IPS-18a (cell line): ENCODE data around the gene ARSI.
"Not testable (repeated sequence)": the region's sequence is repeated elsewhere in the genome, so short reads cannot be mapped to it uniquely, and the experiment has no call there.

Experiments used
- H3K27ac ChIP-seq: one replicate; pipeline ENCODE4 v1.5.1; 2013; ENCODE audit warnings: low read length
- H3K27me3 ChIP-seq: one replicate; pipeline ENCODE4 v1.6.1; 2013; ENCODE audit warnings: mild to moderate bottlenecking, low read length; ENCODE audit not compliant: control insufficient read depth, insufficient read depth
- H3K36me3 ChIP-seq: one replicate; pipeline ENCODE4 v1.6.1; 2013; ENCODE audit warnings: low read depth, low read length; ENCODE audit not compliant: control insufficient read depth
- H3K4me1 ChIP-seq: one replicate; pipeline ENCODE4 v1.6.1; 2013; ENCODE audit warnings: low read depth, low read length; ENCODE audit not compliant: control insufficient read depth
- H3K4me3 ChIP-seq: one replicate; pipeline ENCODE4 v1.5.1; 2013; ENCODE audit warnings: low read length
- H3K9ac ChIP-seq: one replicate; pipeline ENCODE4 v1.6.1; 2013; ENCODE audit warnings: mild to moderate bottlenecking, low read length, moderate library complexity
- H3K9me3 ChIP-seq: one replicate; pipeline ENCODE4 v1.6.1; 2013; ENCODE audit warnings: low read depth, low read length; ENCODE audit not compliant: control insufficient read depth

ARSI gene

DNA sequence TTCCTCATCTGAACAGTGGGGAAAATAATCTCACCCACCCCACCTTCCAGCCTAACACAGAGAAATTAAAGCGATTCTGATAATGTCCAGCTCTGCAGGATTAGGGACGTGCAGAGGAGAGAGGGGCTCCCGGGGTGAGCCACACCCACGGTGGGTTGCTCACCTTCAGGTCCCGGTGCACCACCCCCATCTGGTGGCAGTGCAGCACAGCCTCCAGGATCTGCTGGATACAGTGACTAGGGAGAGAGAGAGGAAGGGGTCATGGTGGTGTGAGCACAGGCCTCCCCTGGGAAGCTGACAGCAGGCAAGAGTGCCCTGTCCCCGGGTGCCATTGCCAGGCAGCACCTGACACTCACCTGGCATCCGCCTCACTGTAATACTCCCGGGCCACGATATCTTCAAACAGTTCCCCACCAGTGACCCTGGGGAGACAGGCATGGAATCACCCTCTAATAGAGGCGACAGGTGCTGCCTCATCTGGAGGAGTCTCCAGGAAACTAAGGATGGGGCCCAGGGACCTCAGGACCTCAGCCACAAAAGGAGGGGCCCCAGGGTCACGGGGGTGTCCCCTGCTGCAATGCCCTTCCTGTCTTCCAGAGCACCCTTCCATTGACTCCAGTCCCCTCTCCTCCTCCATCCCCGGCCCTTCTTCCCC is 46.2 kb downstream of the ARSI start:
- peaks cover 6% of the 10 kb centered on the region for H3K4me1 ChIP-seq
- no peak overlapping the region for H3K27ac ChIP-seq
- H3K4me3 ChIP-seq = no peak overlapping the region
- H3K9ac ChIP-seq = no peak overlapping the region
- no peaks in the 10 kb centered on the region for H3K27me3 ChIP-seq
- no peaks in the 10 kb centered on the region for H3K36me3 ChIP-seq
- no peaks in the 10 kb centered on the region for H3K9me3 ChIP-seq

DNA sequence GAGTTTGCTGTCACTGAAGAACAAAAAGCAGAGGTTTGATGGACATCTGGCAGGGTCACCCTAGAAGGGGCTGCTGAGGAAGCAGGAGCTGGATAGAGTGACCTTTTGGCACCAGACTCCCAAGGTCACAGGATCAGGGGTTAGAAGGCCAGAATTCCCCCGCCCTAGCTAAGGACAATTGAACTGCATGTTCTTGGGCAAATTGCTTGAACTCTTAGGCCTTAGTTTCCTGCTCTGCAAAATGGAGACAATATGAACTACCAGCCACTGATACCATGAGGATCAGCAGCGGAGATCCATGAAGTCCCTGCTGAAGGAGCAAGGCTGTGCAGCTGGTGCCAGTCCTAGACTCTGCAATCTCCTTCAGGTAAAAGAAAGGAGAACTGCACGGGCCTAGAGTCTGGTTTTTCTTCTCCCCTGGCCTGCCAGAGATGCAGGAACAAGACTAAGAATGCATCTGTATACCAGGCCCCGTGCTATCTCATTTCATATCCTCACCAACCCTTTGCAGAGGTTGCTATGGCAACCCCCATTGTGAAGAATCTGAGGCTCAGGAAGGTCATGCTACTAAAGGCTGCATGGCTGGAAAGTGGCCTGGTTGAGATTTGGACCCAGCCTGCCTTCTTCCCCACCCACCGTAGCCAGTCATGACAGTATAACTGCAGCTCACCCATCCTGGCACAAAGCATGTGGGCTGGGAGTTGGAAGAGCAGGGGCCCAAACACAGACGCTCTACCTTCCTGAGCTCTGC is 46.9 kb downstream of the ARSI start:
- H3K4me3 ChIP-seq = no peak overlapping the region
- H3K4me1 ChIP-seq = peaks cover 6% of the 10 kb centered on the region

DNA sequence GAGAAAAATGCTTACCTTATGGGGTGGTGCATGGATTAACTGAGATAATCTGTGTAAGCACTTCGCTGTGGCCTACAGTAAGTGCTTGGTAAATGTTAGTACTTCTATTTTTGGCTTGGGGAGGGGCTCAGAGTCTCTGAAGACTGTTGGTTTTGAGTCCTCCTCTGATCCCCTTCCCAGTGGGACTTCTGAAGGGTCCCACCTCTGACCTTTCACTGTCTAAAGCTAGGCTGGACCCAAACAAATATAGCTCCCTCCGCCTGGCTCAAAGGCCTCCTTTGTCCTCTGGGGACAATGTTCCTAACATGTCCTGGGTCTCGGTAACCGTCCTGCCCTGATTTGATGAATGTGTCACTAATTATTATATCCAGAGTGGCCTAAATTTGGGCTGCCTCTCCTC is 47.9 kb downstream of the ARSI start:
- no peaks in the 10 kb centered on the region for H3K9me3 ChIP-seq
- H3K9ac ChIP-seq = no peak overlapping the region
- H3K4me1 ChIP-seq = peaks cover 6% of the 10 kb centered on the region
- no peak overlapping the region for H3K4me3 ChIP-seq
- H3K27ac ChIP-seq = no peak overlapping the region
- H3K27me3 ChIP-seq = no peaks in the 10 kb centered on the region
- H3K36me3 ChIP-seq = no peaks in the 10 kb centered on the region

More for the DNA sequence above, 46.9 kb downstream of the ARSI start:
- Histone ChIP-seq H3K27ac (no peak overlapping the region), H3K9me3 (no peaks in the 10 kb centered on the region), H3K9ac (no peak overlapping the region), H3K36me3 (no peaks in the 10 kb centered on the region), H3K27me3 (no peaks in the 10 kb centered on the region)

DNA sequence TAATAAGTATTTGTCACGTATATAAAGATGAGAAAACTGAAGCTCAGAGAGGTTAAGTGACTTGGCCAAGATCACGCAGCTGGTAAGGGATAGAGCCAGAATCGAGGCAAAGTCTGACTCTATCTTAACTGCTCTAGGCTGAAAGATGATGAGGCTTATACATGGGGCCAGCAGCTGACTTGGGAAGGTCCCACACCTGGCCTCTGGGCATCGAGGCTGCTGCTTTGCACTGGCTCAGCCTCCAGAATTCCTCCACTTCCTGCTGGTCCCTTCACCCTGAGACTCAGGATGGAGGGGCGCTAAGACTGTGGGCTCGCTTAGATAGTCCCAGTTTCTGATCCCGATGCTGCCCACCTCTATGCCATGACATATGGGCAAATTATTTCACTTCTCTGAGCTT is 48.3 kb downstream of the ARSI start:
- Histone ChIP-seq H3K4me1 (peaks cover 6% of the 10 kb centered on the region), H3K9me3 (no peaks in the 10 kb centered on the region), H3K36me3 (no peaks in the 10 kb centered on the region), H3K9ac (no peak overlapping the region), H3K27me3 (no peaks in the 10 kb centered on the region), H3K27ac (no peak overlapping the region), H3K4me3 (no peak overlapping the region)

DNA sequence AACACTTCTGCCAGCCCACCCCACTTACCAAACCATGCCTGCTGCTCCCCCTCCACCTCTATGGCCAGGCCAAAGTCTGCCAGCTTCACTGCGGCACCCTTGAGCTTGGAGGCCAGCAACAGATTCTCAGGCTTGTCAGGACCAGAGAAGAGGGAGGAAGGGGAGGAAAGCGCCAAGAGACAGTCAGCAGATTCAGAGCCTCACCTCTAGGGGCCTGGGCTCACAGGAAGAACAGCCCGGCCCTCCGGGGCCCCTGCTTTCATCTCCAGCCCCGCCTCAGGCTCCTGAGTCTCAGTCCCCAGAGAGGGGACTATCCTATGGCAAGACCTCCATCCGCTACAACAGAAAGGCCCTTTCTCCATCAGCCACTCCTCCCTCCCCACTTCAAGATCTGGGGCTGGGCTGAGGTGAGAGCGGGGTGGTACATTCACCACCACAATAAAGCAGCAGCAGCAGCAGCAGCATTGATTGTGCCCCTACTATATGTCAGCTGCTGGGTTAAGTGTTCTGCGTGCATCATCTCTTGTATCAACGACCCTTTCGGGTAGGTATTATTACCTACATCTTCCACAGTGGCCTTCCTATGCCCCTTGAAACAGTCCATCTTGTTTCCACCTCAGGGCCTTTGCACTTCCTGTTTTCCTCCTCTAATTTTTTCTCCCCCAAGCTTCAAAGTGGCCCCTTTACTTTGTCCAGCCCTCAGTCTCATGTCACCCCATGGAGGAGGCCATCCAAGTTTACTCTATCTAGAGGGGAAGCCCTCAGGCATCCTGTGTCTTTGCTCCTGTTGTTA is 49.1 kb downstream of the ARSI start:
- Histone ChIP-seq H3K4me1 (peaks cover 6% of the 10 kb centered on the region), H3K27ac (no peak overlapping the region), H3K4me3 (no peak overlapping the region), H3K9ac (no peak overlapping the region), H3K9me3 (no peaks in the 10 kb centered on the region), H3K27me3 (no peaks in the 10 kb centered on the region), H3K36me3 (no peaks in the 10 kb centered on the region)

DNA sequence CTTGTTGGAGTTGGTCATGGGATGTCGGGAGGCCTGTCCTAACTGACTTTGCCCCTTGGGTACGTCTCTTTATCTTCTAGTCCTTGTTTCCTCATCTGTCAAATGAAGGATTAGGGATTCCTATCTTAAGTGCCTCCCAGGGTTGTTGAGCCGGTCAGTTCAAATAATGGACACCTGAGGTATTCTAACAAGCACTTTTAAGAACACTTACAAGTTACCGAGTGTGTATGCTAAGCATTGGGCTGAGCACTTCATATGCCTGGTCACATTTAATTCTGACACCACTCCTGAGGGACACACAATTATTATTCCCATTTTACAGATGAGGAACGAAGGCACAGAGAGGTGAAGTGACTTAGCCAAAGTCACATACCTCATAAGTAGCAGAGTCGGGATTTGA is 50.2 kb downstream of the ARSI start:
- no peaks in the 10 kb centered on the region for H3K27me3 ChIP-seq
- no peaks in the 10 kb centered on the region for H3K36me3 ChIP-seq
- no peaks in the 10 kb centered on the region for H3K9me3 ChIP-seq
- no peak overlapping the region for H3K9ac ChIP-seq
- H3K4me1 ChIP-seq = peaks cover 6% of the 10 kb centered on the region
- no peak overlapping the region for H3K4me3 ChIP-seq
- no peak overlapping the region for H3K27ac ChIP-seq

DNA sequence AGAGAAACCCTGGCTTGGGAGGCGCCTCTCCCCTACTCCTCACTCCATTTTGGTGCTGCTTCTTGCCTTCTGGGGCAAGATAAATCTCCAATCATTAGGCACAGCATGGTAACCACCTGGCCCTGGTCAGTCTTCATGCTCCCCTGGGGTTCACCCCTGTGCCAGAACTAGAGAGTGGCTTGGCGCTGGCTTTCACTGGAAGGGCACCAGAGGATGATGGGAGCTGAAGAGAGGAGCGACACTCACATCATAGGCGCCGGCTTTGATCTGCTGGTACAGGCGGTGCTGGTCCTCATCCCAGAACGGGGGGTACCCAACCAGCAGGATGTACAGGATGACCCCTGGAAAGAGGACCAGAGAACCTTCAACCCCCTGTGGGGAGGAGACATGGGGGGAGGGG is 51.2 kb downstream of the ARSI start:
- Histone ChIP-seq H3K36me3 (no peaks in the 10 kb centered on the region), H3K4me3 (no peak overlapping the region), H3K9ac (no peak overlapping the region), H3K27ac (no peak overlapping the region), H3K4me1 (peaks cover 6% of the 10 kb centered on the region), H3K27me3 (no peaks in the 10 kb centered on the region), H3K9me3 (no peaks in the 10 kb centered on the region)

DNA sequence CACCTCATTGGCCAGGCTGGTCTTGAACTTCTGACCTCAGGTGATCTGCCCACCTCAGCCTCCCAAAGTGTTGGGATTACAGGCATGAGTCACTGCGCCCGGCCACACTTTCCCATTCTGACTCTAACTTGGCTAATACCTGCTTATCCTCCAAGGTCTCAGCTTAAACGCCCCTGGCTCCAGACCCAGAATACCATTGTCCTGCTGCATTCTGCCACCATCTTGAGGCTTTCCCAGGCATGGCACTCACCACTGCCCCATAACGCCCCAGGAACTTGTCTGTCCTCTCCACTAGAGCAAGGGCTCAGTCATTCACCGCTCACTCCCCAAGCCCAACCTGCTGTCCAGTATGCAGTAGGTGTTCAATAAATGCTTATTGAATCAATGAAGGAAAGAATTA is 53.0 kb downstream of the ARSI start:
- Histone ChIP-seq H3K9ac (no peak overlapping the region), H3K4me1 (no peaks in the 10 kb centered on the region), H3K9me3 (no peaks in the 10 kb centered on the region), H3K27me3 (no peaks in the 10 kb centered on the region), H3K36me3 (no peaks in the 10 kb centered on the region), H3K27ac (no peak overlapping the region), H3K4me3 (no peak overlapping the region)

DNA sequence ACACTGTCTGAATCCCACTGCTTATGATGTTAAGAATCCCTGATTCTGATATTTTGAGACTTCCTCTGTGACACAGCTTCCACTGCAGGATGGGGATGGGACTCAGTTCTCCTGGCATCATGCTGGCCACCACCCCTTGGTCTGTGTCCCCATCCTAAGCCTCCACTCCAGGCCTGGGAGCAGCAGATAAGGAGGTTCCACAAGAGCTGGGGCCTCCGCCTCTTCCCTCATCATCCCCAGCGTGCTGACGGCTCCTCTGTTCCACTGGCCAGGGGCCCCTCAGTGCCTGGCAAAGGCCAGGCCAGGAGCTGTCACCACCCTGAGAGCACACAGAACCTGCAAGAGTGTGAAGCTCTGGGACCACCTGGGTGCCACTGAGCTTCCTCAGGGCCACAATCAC is 53.8 kb downstream of the ARSI start:
- no peak overlapping the region for H3K4me3 ChIP-seq
- no peaks in the 10 kb centered on the region for H3K4me1 ChIP-seq
- no peaks in the 10 kb centered on the region for H3K9me3 ChIP-seq
- no peaks in the 10 kb centered on the region for H3K27me3 ChIP-seq
- no peaks in the 10 kb centered on the region for H3K36me3 ChIP-seq
- H3K27ac ChIP-seq = no peak overlapping the region
- H3K9ac ChIP-seq = no peak overlapping the region

DNA sequence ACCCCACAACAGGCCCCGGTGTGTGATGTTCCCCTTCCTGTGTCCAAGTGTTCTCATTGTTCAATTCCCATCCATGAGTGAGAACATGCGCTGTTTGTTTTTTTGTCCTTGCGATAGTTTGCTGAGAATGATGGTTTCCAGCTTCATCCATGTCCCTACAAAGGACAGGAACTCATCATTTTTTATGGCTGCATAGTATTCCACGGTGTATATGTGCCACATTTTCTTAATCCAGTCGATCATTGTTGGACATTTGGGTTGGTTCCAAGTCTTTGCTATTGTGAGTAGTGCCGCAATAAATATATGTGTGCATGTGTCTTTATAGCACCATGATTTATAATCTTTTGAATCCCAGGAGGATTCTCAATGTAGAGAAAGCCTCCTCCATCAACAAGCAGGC is 54.2 kb downstream of the ARSI start:
- not testable (repeated sequence) for H3K4me3 ChIP-seq, H3K36me3 ChIP-seq, H3K27ac ChIP-seq, H3K4me1 ChIP-seq, H3K9me3 ChIP-seq, H3K27me3 ChIP-seq, H3K9ac ChIP-seq

DNA sequence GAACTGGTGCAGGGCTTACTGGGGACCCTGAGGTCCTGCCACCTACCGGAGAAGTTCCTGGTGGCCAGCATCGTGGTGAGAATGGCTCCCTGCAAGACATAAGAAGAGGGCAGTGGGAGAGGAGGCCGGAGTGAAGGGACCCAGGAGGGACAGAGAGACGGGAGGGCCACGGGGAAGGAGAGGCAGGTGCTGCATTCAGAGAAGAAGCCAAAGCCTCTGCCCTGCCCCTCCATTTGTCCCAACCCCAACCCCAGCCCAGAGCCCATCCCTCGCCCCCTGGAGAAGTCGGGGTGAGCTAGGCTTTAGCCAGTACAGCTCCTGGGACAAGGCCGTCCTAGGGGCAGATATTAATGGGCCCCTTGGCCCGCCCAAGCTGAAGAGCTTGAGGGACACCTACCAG is 55.0 kb downstream of the ARSI start:
- Histone ChIP-seq H3K27ac (no peak overlapping the region), H3K9me3 (no peaks in the 10 kb centered on the region), H3K4me3 (no peak overlapping the region), H3K4me1 (no peaks in the 10 kb centered on the region), H3K36me3 (no peaks in the 10 kb centered on the region), H3K9ac (no peak overlapping the region), H3K27me3 (no peaks in the 10 kb centered on the region)
